ENCODE measurements around the gene ZNF709. TPM values are rescaled to one million over a fixed set of nuclear protein-coding genes. Genes with fewer than 3 reads are reported as not detected.

ZNF709 gene
- polyA plus RNA-seq, 3 donors: 0.15 to 0.28 (median 0.19) TPM

- intact Hi-C loops (cut with micrococcal nuclease): no loop called here
- no peak overlapping the region for H3K4me3 Mint-ChIP-seq
- H3K27me3 ChIP-seq (ENCODE audit: control insufficient read depth in 2 of 2, insufficient read depth in 2 of 2, low read length in 2 of 2): no peaks in the 10 kb centered on the region
These were observed 72.7 kb downstream of the ZNF709 start for GRCh38 chr19:12411893-12412292.

More at GRCh38 chr19:12411893-12412292, 72.7 kb downstream of the ZNF709 start:
- no peak overlapping the region for H3K4me2 ChIP-seq (replicated peaks; ENCODE audit: extremely low read depth, low read length, poor library complexity, severe bottlenecking)
- no peak overlapping the region for H3K27ac ChIP-seq (ENCODE audit: low read depth in 1 of 2, low read length in 2 of 2)
- no peaks in the 10 kb centered on the region for H3K4me1 Mint-ChIP-seq
- H3K27ac Mint-ChIP-seq: no peak overlapping the region
- no peak overlapping the region for H2AFZ ChIP-seq (ENCODE audit: insufficient read depth, low read depth, low read length, poor library complexity, severe bottlenecking)
- TF ChIP-seq, protein P1, sequence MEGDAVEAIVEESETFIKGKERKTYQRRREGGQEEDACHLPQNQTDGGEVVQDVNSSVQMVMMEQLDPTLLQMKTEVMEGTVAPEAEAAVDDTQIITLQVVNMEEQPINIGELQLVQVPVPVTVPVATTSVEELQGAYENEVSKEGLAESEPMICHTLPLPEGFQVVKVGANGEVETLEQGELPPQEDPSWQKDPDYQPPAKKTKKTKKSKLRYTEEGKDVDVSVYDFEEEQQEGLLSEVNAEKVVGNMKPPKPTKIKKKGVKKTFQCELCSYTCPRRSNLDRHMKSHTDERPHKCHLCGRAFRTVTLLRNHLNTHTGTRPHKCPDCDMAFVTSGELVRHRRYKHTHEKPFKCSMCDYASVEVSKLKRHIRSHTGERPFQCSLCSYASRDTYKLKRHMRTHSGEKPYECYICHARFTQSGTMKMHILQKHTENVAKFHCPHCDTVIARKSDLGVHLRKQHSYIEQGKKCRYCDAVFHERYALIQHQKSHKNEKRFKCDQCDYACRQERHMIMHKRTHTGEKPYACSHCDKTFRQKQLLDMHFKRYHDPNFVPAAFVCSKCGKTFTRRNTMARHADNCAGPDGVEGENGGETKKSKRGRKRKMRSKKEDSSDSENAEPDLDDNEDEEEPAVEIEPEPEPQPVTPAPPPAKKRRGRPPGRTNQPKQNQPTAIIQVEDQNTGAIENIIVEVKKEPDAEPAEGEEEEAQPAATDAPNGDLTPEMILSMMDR (IDR thresholded peaks at IDR 0.05): no peak
- H3K79me2 ChIP-seq (ENCODE audit: insufficient read depth, low read length): no peaks in the 10 kb centered on the region
- H3K36me3 ChIP-seq (replicated peaks in 1 of 2; ENCODE audit: control insufficient read depth in 1 of 2, insufficient read depth in 2 of 2, low read length in 2 of 2): no peaks in the 10 kb centered on the region
- no peak overlapping the region for H3K4me3 ChIP-seq (replicated peaks in 1 of 3; ENCODE audit: low read depth in 2 of 3, low read length in 3 of 3)
- H3K9me3 Mint-ChIP-seq: peaks cover 27 to 78% (median 67%) of the 10 kb centered on the region in 7 donors
- no peak overlapping the region for H3K9ac ChIP-seq (ENCODE audit: insufficient read depth, low read length, poor library complexity, severe bottlenecking)
- H3K4me1 ChIP-seq (ENCODE audit: control insufficient read depth in 1 of 2, insufficient read depth in 2 of 2, low read length in 2 of 2): no peaks in the 10 kb centered on the region
- H3K27me3 Mint-ChIP-seq (ENCODE audit: low read depth in 3 of 3): peaks cover 0 to 3% (median 1%) of the 10 kb centered on the region in 3 donors
- peaks cover 59 to 63% of the 10 kb centered on the region in 2 donors for H3K9me3 ChIP-seq (replicated peaks in 1 of 2; ENCODE audit: control insufficient read depth in 1 of 2, insufficient read depth in 1 of 2, low read length in 2 of 2)
- 96% methylated on average over 2 of the region's 2 CpGs for WGBS (ENCODE audit: insufficient coverage)
- no peak for DNase-seq
- H3K36me3 Mint-ChIP-seq: no peaks in the 10 kb centered on the region
- H4K20me1 ChIP-seq (ENCODE audit: insufficient read depth, low read length): no peaks in the 10 kb centered on the region

Small RNA genes lying within 50 kb of the gene (small RNA-seq; reads per million reads assigned to genes)
- not detected for gene MTCO1P27 (ENCODE audit: insufficient read length, low read depth)
- gene PPIAP20 (ENCODE audit: insufficient read length, low read depth): not detected

Other genes starting within 250 kb of the ZNF709 start
- 10 to 100 TPM in 1 of 3 donors, 1 to 10 TPM in 2; 6.7 to 10.1 (median 9.7) TPM for gene ZNF44, start 189.9 kb downstream of the ZNF709 start, polyA plus RNA-seq
- gene ZNF563, start 151.2 kb downstream of the ZNF709 start, polyA plus RNA-seq: under 1 TPM; 0.09 to 0.99 (median 0.29) TPM
- gene ZNF442, start 119.1 kb downstream of the ZNF709 start, polyA plus RNA-seq: under 1 TPM; 0.03 to 0.39 (median 0.17) TPM
- 1 to 10 TPM; 1.8 to 3.4 (median 3.2) TPM for gene ZNF799, start 83.5 kb downstream of the ZNF709 start, polyA plus RNA-seq
- gene ZNF443, start 43.8 kb downstream of the ZNF709 start, polyA plus RNA-seq: under 1 TPM; 0.24 to 1.00 (median 0.52) TPM
- gene ZNF564, start 66.7 kb upstream of the ZNF709 start, polyA plus RNA-seq: 1 to 10 TPM; 1.0 to 8.4 (median 8.4) TPM
- gene ZNF490, start 126.0 kb upstream of the ZNF709 start, polyA plus RNA-seq: 1 to 10 TPM; 2.3 to 4.2 (median 2.7) TPM
- 1 to 10 TPM; 5.2 to 8.2 (median 5.9) TPM for gene ZNF791, start 126.1 kb upstream of the ZNF709 start, polyA plus RNA-seq
- gene MAN2B1, start 181.9 kb upstream of the ZNF709 start, polyA plus RNA-seq: 100 to 1,000 TPM; 218 to 305 (median 295) TPM
- gene WDR83, start 182.0 kb upstream of the ZNF709 start, polyA plus RNA-seq: 1 to 10 TPM; 7.9 to 9.9 (median 8.5) TPM
- gene DHPS, start 197.1 kb upstream of the ZNF709 start, polyA plus RNA-seq: 100 to 1,000 TPM in 1 of 3 donors, 10 to 100 TPM in 2; 51.0 to 130 (median 53.4) TPM
- not detected for gene GNG14, start 203.2 kb upstream of the ZNF709 start, polyA plus RNA-seq
- gene FBXW9, start 211.8 kb upstream of the ZNF709 start, polyA plus RNA-seq: 1 to 10 TPM; 4.4 to 7.2 (median 5.1) TPM
- gene TNPO2, start 239.1 kb upstream of the ZNF709 start, polyA plus RNA-seq: 10 to 100 TPM in 1 of 3 donors, under 1 TPM in 2; 0.28 to 45.2 (median 0.52) TPM
- 100 to 1,000 TPM; 152 to 187 (median 175) TPM for gene TRIR, start 249.9 kb upstream of the ZNF709 start, polyA plus RNA-seq

Measured in CD14-positive monocyte (primary cell).